NCI-H2196 treated with DMSO at 0.1 percent for 48 hours (cell line): Measurements from ENCODE around the gene KMT2B.
"Not testable (repeated sequence)": the region's sequence is repeated elsewhere in the genome, so short reads cannot be mapped to it uniquely, and the experiment has no call there.

Experiments used
- DNase-seq: peaks from one replicate; lab custom pipeline; 2025; ENCODE audit not compliant: unreplicated experiment; lab: John Stamatoyannopoulos, UW

The KMT2B gene

GRCh38 chr19:35756377-35757230 lies 38.8 kb downstream of the KMT2B start, which contains the start of gene HSPB6:
TSS of gene HSPB6 (minus strand) at chr19:35757029. CDS start at chr19:35757008, 21 bp downstream.
- no peak for DNase-seq

GRCh38 chr19:35757231-35757748 lies 39.5 kb downstream of the KMT2B start:
- no peak for DNase-seq

GRCh38 chr19:35757749-35758608 lies 40.2 kb downstream of the KMT2B start, which contains the start of gene PROSER3:
TSS of gene PROSER3 (plus strand) at chr19:35758176. CDS start at chr19:35758216, 40 bp downstream.
- peak; percentile 95 for DNase-seq

- no peak for DNase-seq
These were observed 41.9 kb downstream of the KMT2B start for GRCh38 chr19:35759697-35760096.

GRCh38 chr19:35760711-35761349 lies 43.0 kb downstream of the KMT2B start:
- no peak for DNase-seq

GRCh38 chr19:35764432-35765315 lies 46.9 kb downstream of the KMT2B start:
- no peak for DNase-seq

GRCh38 chr19:35766571-35767104 lies 48.8 kb downstream of the KMT2B start:
- no peak for DNase-seq

- no peak for DNase-seq
These were observed 49.7 kb downstream of the KMT2B start for GRCh38 chr19:35767288-35768081.

GRCh38 chr19:35768082-35768421 lies 50.2 kb downstream of the KMT2B start:
- no peak for DNase-seq

- not testable (repeated sequence) for DNase-seq
These were observed 54.6 kb downstream of the KMT2B start for GRCh38 chr19:35772362-35772761.

- no peak for DNase-seq
These were observed 55.4 kb downstream of the KMT2B start for GRCh38 chr19:35773020-35773806.

GRCh38 chr19:35774274-35775045 lies 56.7 kb downstream of the KMT2B start:
- no peak for DNase-seq

GRCh38 chr19:35775046-35775297 lies 57.2 kb downstream of the KMT2B start:
- no peak for DNase-seq

- peak; percentile 98 for DNase-seq
These were observed 57.7 kb downstream of the KMT2B start, which contains the start of gene ARHGAP33 for GRCh38 chr19:35775298-35776101. TSS of gene ARHGAP33 (plus strand) at chr19:35775564. CDS start at chr19:35775659, 95 bp downstream.

- DNase-seq = no peak
These were observed 58.4 kb downstream of the KMT2B start for GRCh38 chr19:35776102-35776788.
